ENCODE results near the gene PEPD.

PEPD gene

DNA sequence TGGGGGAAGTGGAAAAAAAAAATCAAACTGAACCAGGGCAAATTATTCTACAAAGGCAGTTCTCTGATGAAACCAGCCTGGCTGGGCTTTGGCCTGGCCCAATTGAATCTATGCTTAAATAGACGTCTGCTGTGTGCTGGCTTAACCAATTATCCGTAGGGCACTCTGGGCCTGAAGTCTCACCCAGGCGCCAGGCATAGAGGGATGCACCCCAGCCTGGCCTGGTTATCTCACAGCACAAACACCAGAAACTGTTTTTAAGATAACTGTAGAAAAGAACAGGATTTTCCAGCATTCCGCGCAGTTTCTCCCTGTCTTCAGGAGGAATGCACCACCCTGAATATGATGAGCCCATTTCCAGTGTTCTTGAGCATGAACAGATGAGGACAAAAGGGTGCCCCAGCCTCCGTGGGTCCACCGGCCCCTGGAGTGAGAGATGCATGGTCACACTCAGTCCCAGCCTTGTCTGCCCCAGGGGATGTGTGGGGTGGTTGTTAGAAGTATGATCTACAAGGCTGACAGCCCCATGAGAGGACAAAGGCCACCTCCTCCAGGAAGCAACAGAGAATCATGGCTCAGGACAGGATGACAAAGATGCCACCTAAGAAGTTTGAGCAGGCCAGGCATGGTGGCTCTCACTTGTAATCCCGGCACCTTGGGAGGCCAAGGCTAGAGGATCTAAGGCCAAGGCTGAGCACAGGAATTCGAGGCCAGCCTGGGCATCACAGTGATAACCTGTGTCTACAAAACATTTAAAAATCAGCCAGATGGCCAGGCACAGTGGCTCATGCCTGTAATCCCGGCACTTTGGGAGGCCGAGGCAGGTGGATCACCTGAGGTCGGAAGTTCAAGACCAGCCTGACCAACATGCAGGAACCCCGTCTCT, 50.2 kb downstream of the PEPD start:
- no peaks in the 10 kb centered on the region for H3K4me1 ChIP-seq (ENCODE audit: low read length)
- H3K27ac ChIP-seq (ENCODE audit: low read length): no peak overlapping the region
- H4K20me1 ChIP-seq (ENCODE audit: insufficient read depth, low read length): no peaks in the 10 kb centered on the region
- H3K4me2 ChIP-seq (ENCODE audit: low read depth, low read length): no peak overlapping the region
- H3K27me3 ChIP-seq (replicated peaks; ENCODE audit: insufficient read depth, low read length): no peaks in the 10 kb centered on the region
- no peaks in the 10 kb centered on the region for H3K36me3 ChIP-seq (replicated peaks; ENCODE audit: insufficient read depth, low read length)
- no peaks in the 10 kb centered on the region for H3K79me2 ChIP-seq (ENCODE audit: low read length)
- no peak overlapping the region for H2AFZ ChIP-seq (ENCODE audit: low read length)
- TF ChIP-seq EZH2phosphoT487 (IDR thresholded peaks at IDR 0.05; ENCODE audit: low read length) (no peak), EZH2 (optimal IDR thresholded peaks at IDR 0.05; ENCODE audit: low read depth, low read length) (no peak)
- TF ChIP-seq, protein P1, sequence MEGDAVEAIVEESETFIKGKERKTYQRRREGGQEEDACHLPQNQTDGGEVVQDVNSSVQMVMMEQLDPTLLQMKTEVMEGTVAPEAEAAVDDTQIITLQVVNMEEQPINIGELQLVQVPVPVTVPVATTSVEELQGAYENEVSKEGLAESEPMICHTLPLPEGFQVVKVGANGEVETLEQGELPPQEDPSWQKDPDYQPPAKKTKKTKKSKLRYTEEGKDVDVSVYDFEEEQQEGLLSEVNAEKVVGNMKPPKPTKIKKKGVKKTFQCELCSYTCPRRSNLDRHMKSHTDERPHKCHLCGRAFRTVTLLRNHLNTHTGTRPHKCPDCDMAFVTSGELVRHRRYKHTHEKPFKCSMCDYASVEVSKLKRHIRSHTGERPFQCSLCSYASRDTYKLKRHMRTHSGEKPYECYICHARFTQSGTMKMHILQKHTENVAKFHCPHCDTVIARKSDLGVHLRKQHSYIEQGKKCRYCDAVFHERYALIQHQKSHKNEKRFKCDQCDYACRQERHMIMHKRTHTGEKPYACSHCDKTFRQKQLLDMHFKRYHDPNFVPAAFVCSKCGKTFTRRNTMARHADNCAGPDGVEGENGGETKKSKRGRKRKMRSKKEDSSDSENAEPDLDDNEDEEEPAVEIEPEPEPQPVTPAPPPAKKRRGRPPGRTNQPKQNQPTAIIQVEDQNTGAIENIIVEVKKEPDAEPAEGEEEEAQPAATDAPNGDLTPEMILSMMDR (IDR thresholded peaks at IDR 0.05; ENCODE audit: low read length): no peak
- no peak for DNase-seq
- H3F3A ChIP-seq (ENCODE audit: insufficient read depth, low read length): no peaks in the 10 kb centered on the region
- no peak overlapping the region for H3K4me3 ChIP-seq (ENCODE audit: low read length)
- no peak overlapping the region for H3K9ac ChIP-seq (ENCODE audit: low read length)
- no peaks in the 10 kb centered on the region for H3K9me2 ChIP-seq (replicated peaks; ENCODE audit: insufficient read depth, low read length)
- H3K9me3 ChIP-seq (replicated peaks; ENCODE audit: insufficient read depth, low read length): no peaks in the 10 kb centered on the region

DNA sequence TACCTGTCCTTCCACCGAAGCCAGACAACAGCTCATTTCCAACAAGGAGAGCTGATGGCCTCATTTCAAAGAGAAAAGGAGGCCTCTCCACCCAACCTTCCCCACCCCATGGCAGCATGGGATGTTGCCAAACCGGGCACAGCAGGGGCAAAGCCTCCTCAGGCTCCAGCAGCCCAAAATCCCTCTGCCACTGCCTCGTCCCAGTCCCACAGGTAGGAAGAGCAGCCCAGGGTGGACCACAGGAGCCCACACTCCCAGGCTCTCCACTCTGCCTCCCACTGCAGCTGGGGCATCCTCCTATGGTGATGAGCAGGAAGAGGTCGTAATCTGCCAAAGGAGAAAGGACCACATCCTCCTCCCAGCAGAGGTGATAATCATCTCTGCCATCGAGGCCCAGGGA, 50.9 kb downstream of the PEPD start:
- no peaks in the 10 kb centered on the region for H3K79me2 ChIP-seq (ENCODE audit: low read length)
- no peak overlapping the region for H3K4me2 ChIP-seq (ENCODE audit: low read depth, low read length)
- no peak overlapping the region for H3K4me3 ChIP-seq (ENCODE audit: low read length)
- H3K9me3 ChIP-seq (replicated peaks; ENCODE audit: insufficient read depth, low read length): no peaks in the 10 kb centered on the region
- no peaks in the 10 kb centered on the region for H3K27me3 ChIP-seq (replicated peaks; ENCODE audit: insufficient read depth, low read length)
- no peaks in the 10 kb centered on the region for H3K9me2 ChIP-seq (replicated peaks; ENCODE audit: insufficient read depth, low read length)
- DNase-seq: no peak
- H4K20me1 ChIP-seq (ENCODE audit: insufficient read depth, low read length): no peaks in the 10 kb centered on the region
- H2AFZ ChIP-seq (ENCODE audit: low read length): no peak overlapping the region
- H3K36me3 ChIP-seq (replicated peaks; ENCODE audit: insufficient read depth, low read length): no peaks in the 10 kb centered on the region
- no peak overlapping the region for H3K9ac ChIP-seq (ENCODE audit: low read length)
- no peaks in the 10 kb centered on the region for H3F3A ChIP-seq (ENCODE audit: insufficient read depth, low read length)
- H3K4me1 ChIP-seq (ENCODE audit: low read length): no peaks in the 10 kb centered on the region
- TF ChIP-seq, protein P1 (IDR thresholded peaks at IDR 0.05; ENCODE audit: low read length): no peak
- TF ChIP-seq EZH2 (optimal IDR thresholded peaks at IDR 0.05; ENCODE audit: low read depth, low read length): no peak
- no peak for TF ChIP-seq EZH2phosphoT487 (IDR thresholded peaks at IDR 0.05; ENCODE audit: low read length)
- no peak overlapping the region for H3K27ac ChIP-seq (ENCODE audit: low read length)

DNA sequence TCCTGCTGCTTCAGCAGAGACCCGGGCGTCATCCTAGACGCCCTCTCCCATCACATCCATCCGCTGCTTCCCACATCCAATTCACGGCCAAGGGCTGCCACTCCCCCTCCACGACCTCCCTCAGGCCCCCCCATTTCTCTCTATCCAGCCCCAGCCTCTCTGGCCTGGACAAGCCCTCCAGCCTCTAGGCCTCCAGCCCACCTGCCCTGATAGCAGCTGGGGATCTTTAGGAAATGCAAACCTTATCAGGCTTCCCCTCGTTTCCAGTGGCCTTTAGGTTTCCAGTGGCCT, 51.6 kb downstream of the PEPD start:
- Histone ChIP-seq H3F3A (ENCODE audit: insufficient read depth, low read length) (no peaks in the 10 kb centered on the region), H3K79me2 (ENCODE audit: low read length) (no peaks in the 10 kb centered on the region), H3K4me2 (ENCODE audit: low read depth, low read length) (no peak overlapping the region), H3K9me3 (replicated peaks; ENCODE audit: insufficient read depth, low read length) (no peaks in the 10 kb centered on the region), H2AFZ (ENCODE audit: low read length) (no peak overlapping the region), H3K27me3 (replicated peaks; ENCODE audit: insufficient read depth, low read length) (no peaks in the 10 kb centered on the region), H3K9ac (ENCODE audit: low read length) (no peak overlapping the region), H4K20me1 (ENCODE audit: insufficient read depth, low read length) (no peaks in the 10 kb centered on the region), H3K36me3 (replicated peaks; ENCODE audit: insufficient read depth, low read length) (no peaks in the 10 kb centered on the region), H3K9me2 (replicated peaks; ENCODE audit: insufficient read depth, low read length) (no peaks in the 10 kb centered on the region), H3K4me1 (ENCODE audit: low read length) (no peaks in the 10 kb centered on the region), H3K4me3 (ENCODE audit: low read length) (no peak overlapping the region), H3K27ac (ENCODE audit: low read length) (no peak overlapping the region)
- no peak for TF ChIP-seq EZH2 (optimal IDR thresholded peaks at IDR 0.05; ENCODE audit: low read depth, low read length)
- no peak for TF ChIP-seq EZH2phosphoT487 (IDR thresholded peaks at IDR 0.05; ENCODE audit: low read length)
- TF ChIP-seq, protein P1 (IDR thresholded peaks at IDR 0.05; ENCODE audit: low read length): no peak
- DNase-seq: no peak
